GM23338 (cell line): ENCODE measurements around the gene CHST15. TPM values are rescaled to one million over a fixed set of nuclear protein-coding genes. Genes with fewer than 3 reads are reported as not detected.

Source experiments
- ATAC-seq: fragments of 200-7000 bp; cut with Tn5 transposase; 3 replicates; pipeline ENCODE4 v1.9.1; 2020
- DNase-seq: peaks from one replicate; pipeline ENCODE4 v3.0.0-alpha.2; 2015; ENCODE audit warnings: low spot score
- H2AFZ ChIP-seq: fragments of 200-600 bp; sonication (generic); 2 replicates; pipeline ENCODE4 v1.8.0; 2016; ENCODE audit warnings: antibody characterized with exemption, mild to moderate bottlenecking, moderate library complexity
- H3F3A ChIP-seq: fragments of 200-600 bp; sonication (generic); replicated peaks from 2 replicates; pipeline ENCODE4 v1.8.0; 2017; ENCODE audit warnings: antibody characterized with exemption, mixed run types, low read depth
- H3K27ac ChIP-seq: fragments of 200-600 bp; sonication (generic); 2 replicates; pipeline ENCODE4 v1.6.1; 2016; ENCODE audit warnings: low read depth
- H3K27me3 ChIP-seq: fragments of 200-600 bp; sonication (generic); 2 replicates; pipeline ENCODE4 v1.8.0; 2016; ENCODE audit warnings: mild to moderate bottlenecking, mixed run types, moderate library complexity; ENCODE audit not compliant: insufficient read depth
- H3K36me3 ChIP-seq: fragments of 200-600 bp; sonication (generic); 2 replicates; pipeline ENCODE4 v1.8.0; 2016; ENCODE audit warnings: mild to moderate bottlenecking; ENCODE audit not compliant: insufficient read depth
- H3K4me1 ChIP-seq: fragments of 200-600 bp; sonication (generic); 2 replicates; pipeline ENCODE4 v1.8.0; 2016; ENCODE audit warnings: mild to moderate bottlenecking, moderate library complexity; ENCODE audit not compliant: insufficient read depth
- H3K4me2 ChIP-seq: fragments of 200-600 bp; sonication (generic); 2 replicates; pipeline ENCODE4 v1.7.1; 2017; ENCODE audit warnings: mixed run types
- H3K4me3 ChIP-seq: fragments of 200-600 bp; sonication (generic); 2 replicates; pipeline ENCODE4 v1.6.1; 2016; ENCODE audit warnings: mixed run types
- H3K79me2 ChIP-seq: fragments of 200-600 bp; sonication (generic); replicated peaks from 2 replicates; pipeline ENCODE4 v1.8.0; 2017; ENCODE audit warnings: mild to moderate bottlenecking; ENCODE audit not compliant: insufficient read depth
- H3K9me2 ChIP-seq: fragments of 200-600 bp; sonication (generic); 2 replicates; pipeline ENCODE4 v1.8.0; 2017; ENCODE audit not compliant: insufficient read depth
- H4K20me1 ChIP-seq: fragments of 200-600 bp; sonication (generic); replicated peaks from 2 replicates; pipeline ENCODE4 v1.8.0; 2017; ENCODE audit warnings: mild to moderate bottlenecking; ENCODE audit not compliant: insufficient read depth
- H3K27ac Mint-ChIP-seq: 2 replicates; pipeline ENCODE4 v1.8.0; 2020; ENCODE audit warnings: inconsistent platforms, mild to moderate bottlenecking, moderate library complexity, mixed read lengths
- H3K27me3 Mint-ChIP-seq: 3 replicates; pipeline ENCODE4 v1.8.0; 2022; ENCODE audit warnings: low read depth, mild to moderate bottlenecking, moderate library complexity, mixed read lengths, inconsistent platforms; ENCODE audit not compliant: insufficient read depth, poor library complexity
- H3K36me3 Mint-ChIP-seq: 3 replicates; pipeline ENCODE4 v1.8.0; 2021; ENCODE audit warnings: low read depth, mild to moderate bottlenecking, inconsistent platforms, moderate library complexity, mixed read lengths
- H3K4me1 Mint-ChIP-seq: 3 replicates; pipeline ENCODE4 v1.8.0; 2020; ENCODE audit warnings: mild to moderate bottlenecking, inconsistent platforms, mixed read lengths
- H3K4me3 Mint-ChIP-seq: 3 replicates; pipeline ENCODE4 v1.8.0; 2021; ENCODE audit warnings: moderate library complexity, mild to moderate bottlenecking, inconsistent platforms, mixed read lengths
- H3K9me3 Mint-ChIP-seq: 3 replicates; pipeline ENCODE4 v1.8.0; 2020; ENCODE audit warnings: moderate library complexity, mild to moderate bottlenecking, inconsistent platforms, mixed read lengths
- CREB1 ChIP-seq: fragments of 250-450 bp; sonication (Bioruptor Pico); IDR thresholded peaks from 2 replicates; pipeline ENCODE4 v1.5.0; 2020; ENCODE audit warnings: low read depth, mild to moderate bottlenecking, moderate library complexity
- EZH2 ChIP-seq: fragments of 200-600 bp; sonication (generic); IDR thresholded peaks from one replicate; pipeline ENCODE4 v1.8.0; 2017; ENCODE audit warnings: antibody characterized with exemption, mild to moderate bottlenecking, low read depth; ENCODE audit not compliant: unreplicated experiment
- EZH2phosphoT487 ChIP-seq: fragments of 200-600 bp; sonication (generic); IDR thresholded peaks from one replicate; pipeline ENCODE4 v1.8.1; 2018; ENCODE audit warnings: antibody characterized with exemption; ENCODE audit not compliant: unreplicated experiment
- JUNB ChIP-seq: IDR thresholded peaks from one replicate; pipeline ENCODE4 v1.6.1; 2016; ENCODE audit warnings: antibody characterized with exemption; ENCODE audit not compliant: unreplicated experiment
- NANOG ChIP-seq: IDR thresholded peaks from 2 replicates; pipeline ENCODE4 v1.6.1; 2016; ENCODE audit warnings: antibody characterized with exemption, borderline replicate concordance
- STAT1 ChIP-seq: IDR thresholded peaks from one replicate; pipeline ENCODE4 v1.6.1; 2016; ENCODE audit warnings: antibody characterized with exemption; ENCODE audit not compliant: unreplicated experiment
- ZNF114 ChIP-seq: fragments of 250-450 bp; sonication (Bioruptor Pico); IDR thresholded peaks from 2 replicates; pipeline ENCODE4 v1.5.0; 2020; ENCODE audit warnings: mild to moderate bottlenecking, moderate library complexity
- polyA plus RNA-seq: library from polyadenylated mRNA; unstranded; fragments of >200 nt; fragmentation: Nextera tagmentation; extraction: Ambion mirVana; gene quantifications from 2 replicates; pipeline ENCODE4 v1.2.1, GENCODE V29; 2016
- total RNA-seq: library from RNA; depleted of rRNA; stranded (reverse); fragments of >200 nt; shearing (Covaris generic); gene quantifications from 2 replicates; pipeline ENCODE4 v1.2.3, GENCODE V29; 2014
- TF ChIP-seq, protein P1 (sequence below): fragments of 250-450 bp; sonication (Bioruptor Pico); IDR thresholded peaks from 2 replicates; pipeline ENCODE4 v1.5.0; 2020; ENCODE audit warnings: mild to moderate bottlenecking, moderate library complexity
- TF ChIP-seq, protein P2 (sequence below), 2 experiments: fragments of 200-600 bp in 1 of 2; sonication (generic) in 1 of 2; conservative IDR thresholded peaks; 2 replicates each; pipeline versions ENCODE4 v1.5.1 to v1.6.1; 2016 to 2017; ENCODE audit warnings: antibody characterized with exemption in 2 of 2, low read depth in 2 of 2, mild to moderate bottlenecking in 2 of 2, moderate library complexity in 1 of 2
- TF ChIP-seq, protein P3 (sequence below): IDR thresholded peaks from one replicate; pipeline ENCODE4 v1.6.1; 2018; ENCODE audit warnings: antibody characterized with exemption; ENCODE audit not compliant: unreplicated experiment

The CHST15 gene
- total and polyA plus RNA-seq, 2 experiments from 2014 or later: 2.6 to 11.2 TPM

DNA sequence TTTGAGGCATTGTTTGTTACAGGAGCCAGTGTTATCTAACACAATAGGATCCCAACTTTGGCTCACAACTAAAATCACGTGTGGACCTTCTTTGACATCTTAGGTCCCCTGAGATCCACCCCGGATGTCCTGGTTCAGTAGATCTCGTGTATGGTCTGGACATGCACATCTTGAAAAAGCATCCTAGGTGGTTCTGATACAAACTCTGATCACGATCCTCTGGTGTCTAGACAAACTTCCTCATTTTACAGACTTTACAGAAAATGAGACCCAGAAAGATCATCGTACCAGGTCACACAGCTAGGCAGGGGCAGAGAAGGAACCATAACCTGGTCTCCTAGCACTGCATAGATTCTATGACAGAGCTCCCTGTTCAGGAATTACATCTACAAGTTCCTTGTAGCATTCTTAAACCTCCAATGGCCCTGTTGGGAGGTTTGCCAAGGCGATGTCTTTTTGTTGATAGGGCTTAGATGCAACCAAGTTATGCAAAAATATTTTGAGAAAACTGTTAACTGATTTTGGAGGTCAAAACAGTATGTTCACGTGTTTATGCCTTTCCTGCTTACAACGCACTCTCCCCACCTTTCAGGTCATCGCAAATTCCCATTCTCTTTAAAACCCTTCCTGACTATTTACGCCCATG lies 30.8 kb upstream of the CHST15 start:
- Mint-ChIP-seq H3K9me3 (no peaks in the 10 kb centered on the region), H3K4me1 (0 out of 3 replicates have a peak, but pooled peaks cover 2% of the 10 kb centered on the region), H3K4me3 (no peak overlapping the region), H3K36me3 (no peaks in the 10 kb centered on the region), H3K27ac (no peak overlapping the region), H3K27me3 (peaks cover 2% of the 10 kb centered on the region)
- TF ChIP-seq NANOG: no peak
- TF ChIP-seq CREB1 (CRISPR knock-in tag): no peak
- TF ChIP-seq, protein P1, sequence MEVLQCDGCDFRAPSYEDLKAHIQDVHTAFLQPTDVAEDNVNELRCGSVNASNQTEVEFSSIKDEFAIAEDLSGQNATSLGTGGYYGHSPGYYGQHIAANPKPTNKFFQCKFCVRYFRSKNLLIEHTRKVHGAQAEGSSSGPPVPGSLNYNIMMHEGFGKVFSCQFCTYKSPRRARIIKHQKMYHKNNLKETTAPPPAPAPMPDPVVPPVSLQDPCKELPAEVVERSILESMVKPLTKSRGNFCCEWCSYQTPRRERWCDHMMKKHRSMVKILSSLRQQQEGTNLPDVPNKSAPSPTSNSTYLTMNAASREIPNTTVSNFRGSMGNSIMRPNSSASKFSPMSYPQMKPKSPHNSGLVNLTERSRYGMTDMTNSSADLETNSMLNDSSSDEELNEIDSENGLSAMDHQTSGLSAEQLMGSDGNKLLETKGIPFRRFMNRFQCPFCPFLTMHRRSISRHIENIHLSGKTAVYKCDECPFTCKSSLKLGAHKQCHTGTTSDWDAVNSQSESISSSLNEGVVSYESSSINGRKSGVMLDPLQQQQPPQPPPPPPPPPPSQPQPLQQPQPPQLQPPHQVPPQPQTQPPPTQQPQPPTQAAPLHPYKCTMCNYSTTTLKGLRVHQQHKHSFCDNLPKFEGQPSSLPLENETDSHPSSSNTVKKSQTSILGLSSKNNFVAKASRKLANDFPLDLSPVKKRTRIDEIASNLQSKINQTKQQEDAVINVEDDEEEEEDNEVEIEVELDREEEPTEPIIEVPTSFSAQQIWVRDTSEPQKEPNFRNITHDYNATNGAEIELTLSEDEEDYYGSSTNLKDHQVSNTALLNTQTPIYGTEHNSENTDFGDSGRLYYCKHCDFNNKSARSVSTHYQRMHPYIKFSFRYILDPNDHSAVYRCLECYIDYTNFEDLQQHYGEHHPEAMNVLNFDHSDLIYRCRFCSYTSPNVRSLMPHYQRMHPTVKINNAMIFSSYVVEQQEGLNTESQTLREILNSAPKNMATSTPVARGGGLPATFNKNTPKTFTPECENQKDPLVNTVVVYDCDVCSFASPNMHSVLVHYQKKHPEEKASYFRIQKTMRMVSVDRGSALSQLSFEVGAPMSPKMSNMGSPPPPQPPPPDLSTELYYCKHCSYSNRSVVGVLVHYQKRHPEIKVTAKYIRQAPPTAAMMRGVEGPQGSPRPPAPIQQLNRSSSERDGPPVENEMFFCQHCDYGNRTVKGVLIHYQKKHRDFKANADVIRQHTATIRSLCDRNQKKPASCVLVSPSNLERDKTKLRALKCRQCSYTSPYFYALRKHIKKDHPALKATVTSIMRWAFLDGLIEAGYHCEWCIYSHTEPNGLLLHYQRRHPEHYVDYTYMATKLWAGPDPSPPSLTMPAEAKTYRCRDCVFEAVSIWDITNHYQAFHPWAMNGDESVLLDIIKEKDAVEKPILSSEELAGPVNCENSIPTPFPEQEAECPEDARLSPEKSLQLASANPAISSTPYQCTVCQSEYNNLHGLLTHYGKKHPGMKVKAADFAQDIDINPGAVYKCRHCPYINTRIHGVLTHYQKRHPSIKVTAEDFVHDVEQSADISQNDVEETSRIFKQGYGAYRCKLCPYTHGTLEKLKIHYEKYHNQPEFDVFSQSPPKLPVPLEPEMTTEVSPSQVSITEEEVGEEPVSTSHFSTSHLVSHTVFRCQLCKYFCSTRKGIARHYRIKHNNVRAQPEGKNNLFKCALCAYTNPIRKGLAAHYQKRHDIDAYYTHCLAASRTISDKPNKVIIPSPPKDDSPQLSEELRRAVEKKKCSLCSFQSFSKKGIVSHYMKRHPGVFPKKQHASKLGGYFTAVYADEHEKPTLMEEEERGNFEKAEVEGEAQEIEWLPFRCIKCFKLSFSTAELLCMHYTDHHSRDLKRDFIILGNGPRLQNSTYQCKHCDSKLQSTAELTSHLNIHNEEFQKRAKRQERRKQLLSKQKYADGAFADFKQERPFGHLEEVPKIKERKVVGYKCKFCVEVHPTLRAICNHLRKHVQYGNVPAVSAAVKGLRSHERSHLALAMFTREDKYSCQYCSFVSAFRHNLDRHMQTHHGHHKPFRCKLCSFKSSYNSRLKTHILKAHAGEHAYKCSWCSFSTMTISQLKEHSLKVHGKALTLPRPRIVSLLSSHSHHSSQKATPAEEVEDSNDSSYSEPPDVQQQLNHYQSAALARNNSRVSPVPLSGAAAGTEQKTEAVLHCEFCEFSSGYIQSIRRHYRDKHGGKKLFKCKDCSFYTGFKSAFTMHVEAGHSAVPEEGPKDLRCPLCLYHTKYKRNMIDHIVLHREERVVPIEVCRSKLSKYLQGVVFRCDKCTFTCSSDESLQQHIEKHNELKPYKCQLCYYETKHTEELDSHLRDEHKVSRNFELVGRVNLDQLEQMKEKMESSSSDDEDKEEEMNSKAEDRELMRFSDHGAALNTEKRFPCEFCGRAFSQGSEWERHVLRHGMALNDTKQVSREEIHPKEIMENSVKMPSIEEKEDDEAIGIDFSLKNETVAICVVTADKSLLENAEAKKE: no peak
- Histone ChIP-seq H4K20me1 (no peaks in the 10 kb centered on the region), H3K36me3 (no peaks in the 10 kb centered on the region), H3K4me1 (no peaks in the 10 kb centered on the region), H3K27me3 (no peaks in the 10 kb centered on the region), H3K27ac (no peak overlapping the region), H3K9me2 (no peaks in the 10 kb centered on the region), H2AFZ (no peak overlapping the region), H3K4me2 (no peak overlapping the region), H3K4me3 (no peak overlapping the region), H3K79me2 (no peaks in the 10 kb centered on the region), H3F3A (no peaks in the 10 kb centered on the region)
- ATAC-seq: no peak
- no peak for DNase-seq

DNA sequence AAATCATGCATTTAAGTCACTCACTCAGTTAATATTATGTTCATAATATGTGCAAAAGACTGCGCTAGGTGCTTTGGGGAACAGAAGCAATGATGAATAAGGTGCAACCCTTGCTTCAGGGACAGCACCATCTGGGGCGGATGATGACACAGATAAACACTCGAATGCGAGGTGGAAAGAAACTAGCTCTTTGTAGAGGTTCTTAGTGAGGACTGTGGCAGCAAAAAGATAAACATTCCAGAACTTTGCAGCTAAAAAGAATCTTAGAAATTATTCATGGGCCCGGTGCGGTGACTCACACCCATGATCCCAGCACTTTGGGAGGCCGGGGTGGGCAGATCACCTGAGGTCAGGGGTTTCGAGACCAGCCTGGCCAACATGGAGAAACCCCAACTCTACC lies 29.8 kb upstream of the CHST15 start:
- H3K4me1 Mint-ChIP-seq: 0 out of 3 replicates have a peak, but pooled peaks cover 2% of the 10 kb centered on the region
- H3K36me3 ChIP-seq: no peaks in the 10 kb centered on the region
- H3K36me3 Mint-ChIP-seq: no peaks in the 10 kb centered on the region
- DNase-seq (no peak), ATAC-seq (no peak)
- no peak overlapping the region for H3K27ac ChIP-seq
- no peak overlapping the region for H3K27ac Mint-ChIP-seq
- H3K9me2 ChIP-seq: no peaks in the 10 kb centered on the region
- no peaks in the 10 kb centered on the region for H3K4me1 ChIP-seq
- H3K4me3 ChIP-seq: no peak overlapping the region
- no peak overlapping the region for H3K4me2 ChIP-seq
- no peaks in the 10 kb centered on the region for H4K20me1 ChIP-seq
- H3K27me3 ChIP-seq: no peaks in the 10 kb centered on the region
- H3K27me3 Mint-ChIP-seq: peaks cover 2% of the 10 kb centered on the region
- no peak overlapping the region for H3K4me3 Mint-ChIP-seq
- no peaks in the 10 kb centered on the region for H3K79me2 ChIP-seq
- H3F3A ChIP-seq: no peaks in the 10 kb centered on the region
- no peaks in the 10 kb centered on the region for H3K9me3 Mint-ChIP-seq
- no peak overlapping the region for H2AFZ ChIP-seq
- TF ChIP-seq EZH2 (no peak), EZH2phosphoT487 (no peak), ZNF114 (CRISPR knock-in tag) (no peak), NANOG (no peak), CREB1 (CRISPR knock-in tag) (no peak), STAT1 (no peak), JUNB (no peak)
- TF ChIP-seq, protein P2, sequence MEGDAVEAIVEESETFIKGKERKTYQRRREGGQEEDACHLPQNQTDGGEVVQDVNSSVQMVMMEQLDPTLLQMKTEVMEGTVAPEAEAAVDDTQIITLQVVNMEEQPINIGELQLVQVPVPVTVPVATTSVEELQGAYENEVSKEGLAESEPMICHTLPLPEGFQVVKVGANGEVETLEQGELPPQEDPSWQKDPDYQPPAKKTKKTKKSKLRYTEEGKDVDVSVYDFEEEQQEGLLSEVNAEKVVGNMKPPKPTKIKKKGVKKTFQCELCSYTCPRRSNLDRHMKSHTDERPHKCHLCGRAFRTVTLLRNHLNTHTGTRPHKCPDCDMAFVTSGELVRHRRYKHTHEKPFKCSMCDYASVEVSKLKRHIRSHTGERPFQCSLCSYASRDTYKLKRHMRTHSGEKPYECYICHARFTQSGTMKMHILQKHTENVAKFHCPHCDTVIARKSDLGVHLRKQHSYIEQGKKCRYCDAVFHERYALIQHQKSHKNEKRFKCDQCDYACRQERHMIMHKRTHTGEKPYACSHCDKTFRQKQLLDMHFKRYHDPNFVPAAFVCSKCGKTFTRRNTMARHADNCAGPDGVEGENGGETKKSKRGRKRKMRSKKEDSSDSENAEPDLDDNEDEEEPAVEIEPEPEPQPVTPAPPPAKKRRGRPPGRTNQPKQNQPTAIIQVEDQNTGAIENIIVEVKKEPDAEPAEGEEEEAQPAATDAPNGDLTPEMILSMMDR (conservative IDR thresholded peaks at IDR 0.05; ENCODE audit: low read depth in 2 of 2): no peak
- TF ChIP-seq, protein P3, sequence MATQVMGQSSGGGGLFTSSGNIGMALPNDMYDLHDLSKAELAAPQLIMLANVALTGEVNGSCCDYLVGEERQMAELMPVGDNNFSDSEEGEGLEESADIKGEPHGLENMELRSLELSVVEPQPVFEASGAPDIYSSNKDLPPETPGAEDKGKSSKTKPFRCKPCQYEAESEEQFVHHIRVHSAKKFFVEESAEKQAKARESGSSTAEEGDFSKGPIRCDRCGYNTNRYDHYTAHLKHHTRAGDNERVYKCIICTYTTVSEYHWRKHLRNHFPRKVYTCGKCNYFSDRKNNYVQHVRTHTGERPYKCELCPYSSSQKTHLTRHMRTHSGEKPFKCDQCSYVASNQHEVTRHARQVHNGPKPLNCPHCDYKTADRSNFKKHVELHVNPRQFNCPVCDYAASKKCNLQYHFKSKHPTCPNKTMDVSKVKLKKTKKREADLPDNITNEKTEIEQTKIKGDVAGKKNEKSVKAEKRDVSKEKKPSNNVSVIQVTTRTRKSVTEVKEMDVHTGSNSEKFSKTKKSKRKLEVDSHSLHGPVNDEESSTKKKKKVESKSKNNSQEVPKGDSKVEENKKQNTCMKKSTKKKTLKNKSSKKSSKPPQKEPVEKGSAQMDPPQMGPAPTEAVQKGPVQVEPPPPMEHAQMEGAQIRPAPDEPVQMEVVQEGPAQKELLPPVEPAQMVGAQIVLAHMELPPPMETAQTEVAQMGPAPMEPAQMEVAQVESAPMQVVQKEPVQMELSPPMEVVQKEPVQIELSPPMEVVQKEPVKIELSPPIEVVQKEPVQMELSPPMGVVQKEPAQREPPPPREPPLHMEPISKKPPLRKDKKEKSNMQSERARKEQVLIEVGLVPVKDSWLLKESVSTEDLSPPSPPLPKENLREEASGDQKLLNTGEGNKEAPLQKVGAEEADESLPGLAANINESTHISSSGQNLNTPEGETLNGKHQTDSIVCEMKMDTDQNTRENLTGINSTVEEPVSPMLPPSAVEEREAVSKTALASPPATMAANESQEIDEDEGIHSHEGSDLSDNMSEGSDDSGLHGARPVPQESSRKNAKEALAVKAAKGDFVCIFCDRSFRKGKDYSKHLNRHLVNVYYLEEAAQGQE: no peak
